ENCODE measurements around the gene USP17L15. TPM values are rescaled to one million over a fixed set of nuclear protein-coding genes. Genes with fewer than 3 reads are reported as not detected.
"Not testable (repeated sequence)": the region's sequence is repeated elsewhere in the genome, so short reads cannot be mapped to it uniquely, and the experiment has no call there.

The USP17L15 gene, protein sequence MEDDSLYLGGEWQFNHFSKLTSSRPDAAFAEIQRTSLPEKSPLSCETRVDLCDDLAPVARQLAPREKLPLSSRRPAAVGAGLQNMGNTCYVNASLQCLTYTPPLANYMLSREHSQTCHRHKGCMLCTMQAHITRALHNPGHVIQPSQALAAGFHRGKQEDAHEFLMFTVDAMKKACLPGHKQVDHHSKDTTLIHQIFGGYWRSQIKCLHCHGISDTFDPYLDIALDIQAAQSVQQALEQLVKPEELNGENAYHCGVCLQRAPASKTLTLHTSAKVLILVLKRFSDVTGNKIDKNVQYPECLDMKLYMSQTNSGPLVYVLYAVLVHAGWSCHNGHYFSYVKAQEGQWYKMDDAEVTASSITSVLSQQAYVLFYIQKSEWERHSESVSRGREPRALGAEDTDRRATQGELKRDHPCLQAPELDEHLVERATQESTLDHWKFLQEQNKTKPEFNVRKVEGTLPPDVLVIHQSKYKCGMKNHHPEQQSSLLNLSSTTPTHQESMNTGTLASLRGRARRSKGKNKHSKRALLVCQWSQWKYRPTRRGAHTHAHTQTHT
- total RNA-seq: not detected in 2 replicates

DNA sequence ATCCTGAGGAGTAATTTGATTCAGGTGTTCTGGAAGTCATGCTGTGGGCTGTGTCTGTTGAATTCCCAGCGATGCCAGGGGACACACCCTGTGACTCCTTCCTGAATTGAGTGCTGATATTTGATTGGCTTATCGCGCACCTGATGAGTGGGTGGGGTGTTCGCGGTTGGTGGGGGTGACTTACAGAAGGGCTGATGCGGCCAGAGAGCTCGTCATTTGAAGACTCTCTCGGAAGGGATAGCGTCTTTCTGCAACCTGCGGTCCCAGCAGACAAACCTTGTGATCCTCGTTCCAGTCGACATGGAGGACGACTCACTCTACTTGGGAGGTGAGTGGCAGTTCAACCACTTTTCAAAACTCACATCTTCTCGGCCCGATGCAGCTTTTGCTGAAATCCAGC, at the start of gene USP17L15:
USP17L15 (plus strand) TSS at position 301 of the 400 bp plus-strand sequence; CDS start at position 301, 0 bp downstream.
- intact Hi-C loops (cut with micrococcal nuclease): not testable (repeated sequence)

DNA sequence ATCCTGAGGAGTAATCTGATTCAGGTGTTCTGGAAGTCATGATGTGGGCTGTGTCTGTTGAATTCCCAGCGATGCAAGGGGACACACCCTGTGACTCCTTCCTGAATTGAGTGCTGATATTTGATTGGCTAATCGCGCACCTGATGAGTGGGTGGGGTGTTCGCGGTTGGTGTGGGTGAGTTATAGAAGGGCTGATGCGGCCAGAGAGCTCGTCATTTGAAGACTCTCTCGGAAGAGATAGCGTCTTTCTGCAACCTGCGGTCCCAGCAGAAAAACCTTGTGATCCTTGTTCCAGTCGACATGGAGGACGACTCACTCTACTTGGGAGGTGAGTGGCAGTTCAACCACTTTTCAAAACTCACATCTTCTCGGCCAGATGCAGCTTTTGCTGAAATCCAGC, 23.8 kb upstream of the USP17L15 start, which contains the start of gene USP17L10:
USP17L10 (plus strand) TSS at position 301 of the 400 bp plus-strand sequence; CDS start at position 301, 0 bp downstream.
- intact Hi-C loops (cut with micrococcal nuclease): not testable (repeated sequence)

DNA sequence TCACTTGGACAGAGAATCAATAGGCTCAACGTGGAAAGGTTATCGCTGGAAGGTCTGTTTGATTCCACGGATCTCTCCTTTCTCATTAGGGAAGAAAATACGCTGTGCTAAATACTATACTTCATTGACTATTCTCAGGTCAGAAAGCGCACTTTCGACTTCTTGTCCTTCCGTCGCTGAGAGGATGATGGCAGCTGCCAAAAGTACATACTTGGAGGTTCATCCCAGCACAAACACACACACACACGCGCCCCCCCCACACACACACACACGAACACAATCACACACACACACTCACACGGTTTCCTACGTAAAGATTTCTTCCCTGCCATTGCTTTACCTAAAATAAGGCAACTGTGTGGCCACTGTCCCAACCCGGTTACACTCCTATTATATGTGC, 19.5 kb upstream of the USP17L15 start:
- intact Hi-C loops (cut with micrococcal nuclease): not testable (repeated sequence)

DNA sequence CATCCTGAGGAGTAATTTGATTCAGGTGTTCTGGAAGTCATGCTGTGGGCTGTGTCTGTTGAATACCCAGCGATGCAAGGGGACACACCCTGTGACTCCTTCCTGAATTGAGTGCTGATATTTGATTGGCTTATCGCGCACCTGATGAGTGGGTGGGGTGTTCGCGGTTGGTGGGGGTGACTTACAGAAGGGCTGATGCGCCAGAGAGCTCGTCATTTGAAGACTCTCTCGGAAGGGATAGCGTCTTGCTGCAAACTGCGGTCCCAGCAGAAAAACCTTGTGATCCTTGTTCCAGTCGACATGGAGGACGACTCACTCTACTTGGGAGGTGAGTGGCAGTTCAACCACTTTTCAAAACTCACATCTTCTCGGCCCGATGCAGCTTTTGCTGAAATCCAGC, 19.1 kb upstream of the USP17L15 start, which contains the start of gene USP17L11:
USP17L11 (plus strand) TSS at position 301 of the 400 bp plus-strand sequence; CDS start at position 301, 0 bp downstream.
- intact Hi-C loops (cut with micrococcal nuclease): not testable (repeated sequence)

DNA sequence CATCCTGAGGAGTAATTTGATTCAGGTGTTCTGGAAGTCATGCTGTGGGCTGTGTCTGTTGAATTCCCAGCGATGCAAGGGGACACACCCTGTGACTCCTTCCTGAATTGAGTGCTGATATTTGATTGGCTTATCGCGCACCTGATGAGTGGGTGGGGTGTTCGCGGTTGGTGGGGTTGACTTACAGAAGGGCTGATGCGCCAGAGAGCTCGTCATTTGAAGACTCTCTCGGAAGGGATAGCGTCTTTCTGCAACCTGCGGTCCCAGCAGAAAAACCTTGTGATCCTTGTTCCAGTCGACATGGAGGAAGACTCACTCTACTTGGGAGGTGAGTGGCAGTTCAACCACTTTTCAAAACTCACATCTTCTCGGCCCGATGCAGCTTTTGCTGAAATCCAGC, 14.3 kb upstream of the USP17L15 start, which contains the start of gene USP17L12:
USP17L12 (plus strand) TSS at position 301 of the 400 bp plus-strand sequence; CDS start at position 301, 0 bp downstream.
- intact Hi-C loops (cut with micrococcal nuclease): not testable (repeated sequence)

DNA sequence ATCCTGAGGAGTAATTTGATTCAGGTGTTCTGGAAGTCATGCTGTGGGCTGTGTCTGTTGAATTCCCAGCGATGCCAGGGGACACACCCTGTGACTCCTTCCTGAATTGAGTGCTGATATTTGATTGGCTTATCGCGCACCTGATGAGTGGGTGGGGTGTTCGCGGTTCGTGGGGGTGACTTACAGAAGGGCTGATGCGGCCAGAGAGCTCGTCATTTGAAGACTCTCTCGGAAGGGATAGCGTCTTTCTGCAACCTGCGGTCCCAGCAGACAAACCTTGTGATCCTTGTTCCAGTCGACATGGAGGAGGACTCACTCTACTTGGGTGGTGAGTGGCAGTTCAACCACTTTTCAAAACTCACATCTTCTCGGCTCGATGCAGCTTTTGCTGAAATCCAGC, 9.6 kb upstream of the USP17L15 start, which contains the start of gene USP17L13:
USP17L13 (plus strand) TSS at position 301 of the 400 bp plus-strand sequence; CDS start at position 301, 0 bp downstream.
- intact Hi-C loops (cut with micrococcal nuclease): not testable (repeated sequence)

DNA sequence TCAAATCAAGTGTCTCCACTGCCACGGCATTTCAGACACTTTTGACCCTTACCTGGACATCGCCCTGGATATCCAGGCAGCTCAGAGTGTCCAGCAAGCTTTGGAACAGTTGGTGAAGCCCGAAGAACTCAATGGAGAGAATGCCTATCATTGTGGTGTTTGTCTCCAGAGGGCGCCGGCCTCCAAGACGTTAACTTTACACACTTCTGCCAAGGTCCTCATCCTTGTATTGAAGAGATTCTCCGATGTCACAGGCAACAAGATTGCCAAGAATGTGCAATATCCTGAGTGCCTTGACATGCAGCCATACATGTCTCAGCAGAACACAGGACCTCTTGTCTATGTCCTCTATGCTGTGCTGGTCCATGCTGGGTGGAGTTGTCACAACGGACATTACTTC, 3.9 kb upstream of the USP17L15 start:
- intact Hi-C loops (cut with micrococcal nuclease): not testable (repeated sequence)

DNA sequence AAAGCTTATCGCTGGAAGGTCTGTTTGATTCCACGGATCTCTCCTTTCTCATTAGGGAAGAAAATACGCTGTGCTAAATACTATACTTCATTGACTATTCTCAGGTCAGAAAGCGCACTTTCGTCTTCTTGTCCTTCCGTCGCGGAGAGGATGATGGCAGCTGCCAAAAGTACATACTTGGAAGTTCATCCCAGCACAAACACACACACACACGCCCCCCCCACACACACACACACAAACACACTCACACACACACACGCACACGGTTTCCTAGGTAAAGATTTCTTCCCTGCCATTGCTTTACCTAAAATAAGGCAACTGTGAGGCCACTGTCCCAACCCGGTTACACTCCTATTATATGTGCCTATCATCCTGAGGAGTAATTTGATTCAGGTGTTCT, 4.3 kb downstream of the USP17L15 start:
- intact Hi-C loops (cut with micrococcal nuclease): not testable (repeated sequence)

DNA sequence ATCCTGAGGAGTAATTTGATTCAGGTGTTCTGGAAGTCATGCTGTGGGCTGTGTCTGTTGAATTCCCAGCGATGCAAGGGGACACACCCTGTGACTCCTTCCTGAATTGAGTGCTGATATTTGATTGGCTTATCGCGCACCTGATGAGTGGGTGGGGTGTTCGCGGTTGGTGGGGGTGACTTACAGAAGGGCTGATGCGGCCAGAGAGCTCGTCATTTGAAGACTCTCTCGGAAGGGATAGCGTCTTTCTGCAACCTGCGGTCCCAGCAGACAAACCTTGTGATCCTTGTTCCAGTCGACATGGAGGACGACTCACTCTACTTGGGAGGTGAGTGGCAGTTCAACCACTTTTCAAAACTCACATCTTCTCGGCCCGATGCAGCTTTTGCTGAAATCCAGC, 9.4 kb downstream of the USP17L15 start, which contains the start of gene USP17L17:
USP17L17 (plus strand) TSS at position 301 of the 400 bp plus-strand sequence; CDS start at position 301, 0 bp downstream.
- intact Hi-C loops (cut with micrococcal nuclease): not testable (repeated sequence)

DNA sequence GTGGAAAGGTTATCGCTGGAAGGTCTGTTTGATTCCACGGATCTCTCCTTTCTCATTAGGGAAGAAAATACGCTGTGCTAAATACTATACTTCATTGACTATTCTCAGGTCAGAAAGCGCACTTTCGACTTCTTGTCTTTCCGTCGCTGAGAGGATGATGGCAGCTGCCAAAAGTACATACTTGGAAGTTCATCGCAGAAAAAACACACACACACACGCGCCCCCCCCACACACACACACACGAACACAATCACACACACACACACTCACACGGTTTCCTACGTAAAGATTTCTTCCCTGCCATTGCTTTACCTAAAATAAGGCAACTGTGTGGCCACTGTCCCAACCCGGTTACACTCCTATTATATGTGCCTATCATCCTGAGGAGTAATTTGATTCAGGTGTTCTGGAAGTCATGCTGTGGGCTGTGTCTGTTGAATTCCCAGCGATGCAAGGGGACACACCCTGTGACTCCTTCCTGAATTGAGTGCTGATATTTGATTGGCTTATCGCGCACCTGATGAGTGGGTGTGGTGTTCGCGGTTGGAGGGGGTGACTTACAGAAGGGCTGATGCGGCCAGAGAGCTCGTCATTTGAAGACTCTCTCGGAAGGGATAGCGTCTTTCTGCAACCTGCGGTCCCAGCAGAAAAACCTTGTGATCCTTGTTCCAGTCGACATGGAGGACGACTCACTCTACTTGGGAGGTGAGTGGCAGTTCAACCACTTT, 13.9 kb downstream of the USP17L15 start, which contains the start of gene USP17L18:
USP17L18 (plus strand) TSS at position 678 of the 728 bp plus-strand sequence; CDS start at position 678, 0 bp downstream.
- intact Hi-C loops (cut with micrococcal nuclease): not testable (repeated sequence)

DNA sequence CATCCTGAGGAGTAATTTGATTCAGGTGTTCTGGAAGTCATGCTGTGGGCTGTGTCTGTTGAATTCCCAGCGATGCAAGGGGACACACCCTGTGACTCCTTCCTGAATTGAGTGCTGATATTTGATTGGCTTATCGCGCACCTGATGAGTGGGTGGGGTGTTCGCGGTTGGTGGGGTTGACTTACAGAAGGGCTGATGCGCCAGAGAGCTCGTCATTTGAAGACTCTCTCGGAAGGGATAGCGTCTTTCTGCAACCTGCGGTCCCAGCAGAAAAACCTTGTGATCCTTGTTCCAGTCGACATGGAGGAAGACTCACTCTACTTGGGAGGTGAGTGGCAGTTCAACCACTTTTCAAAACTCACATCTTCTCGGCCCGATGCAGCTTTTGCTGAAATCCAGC, 18.9 kb downstream of the USP17L15 start, which contains the start of gene USP17L19:
USP17L19 (plus strand) TSS at position 301 of the 400 bp plus-strand sequence; CDS start at position 301, 0 bp downstream.
- intact Hi-C loops (cut with micrococcal nuclease): not testable (repeated sequence)

DNA sequence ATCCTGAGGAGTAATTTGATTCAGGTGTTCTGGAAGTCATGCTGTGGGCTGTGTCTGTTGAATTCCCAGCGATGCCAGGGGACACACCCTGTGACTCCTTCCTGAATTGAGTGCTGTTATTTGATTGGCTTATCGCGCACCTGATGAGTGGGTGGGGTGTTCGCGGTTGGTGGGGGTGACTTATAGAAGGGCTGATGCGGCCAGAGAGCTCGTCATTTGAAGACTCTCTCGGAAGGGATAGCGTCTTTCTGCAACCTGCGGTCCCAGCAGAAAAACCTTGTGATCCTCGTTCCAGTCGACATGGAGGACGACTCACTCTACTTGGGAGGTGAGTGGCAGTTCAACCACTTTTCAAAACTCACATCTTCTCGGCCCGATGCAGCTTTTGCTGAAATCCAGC, 23.6 kb downstream of the USP17L15 start, which contains the start of gene USP17L20:
USP17L20 (plus strand) TSS at position 301 of the 400 bp plus-strand sequence; CDS start at position 301, 0 bp downstream.
- intact Hi-C loops (cut with micrococcal nuclease): not testable (repeated sequence)

DNA sequence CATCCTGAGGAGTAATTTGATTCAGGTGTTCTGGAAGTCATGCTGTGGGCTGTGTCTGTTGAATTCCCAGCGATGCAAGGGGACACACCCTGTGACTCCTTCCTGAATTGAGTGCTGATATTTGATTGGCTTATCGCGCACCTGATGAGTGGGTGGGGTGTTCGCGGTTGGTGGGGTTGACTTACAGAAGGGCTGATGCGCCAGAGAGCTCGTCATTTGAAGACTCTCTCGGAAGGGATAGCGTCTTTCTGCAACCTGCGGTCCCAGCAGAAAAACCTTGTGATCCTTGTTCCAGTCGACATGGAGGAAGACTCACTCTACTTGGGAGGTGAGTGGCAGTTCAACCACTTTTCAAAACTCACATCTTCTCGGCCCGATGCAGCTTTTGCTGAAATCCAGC, 28.4 kb downstream of the USP17L15 start, which contains the start of gene USP17L21:
USP17L21 (plus strand) TSS at position 301 of the 400 bp plus-strand sequence; CDS start at position 301, 0 bp downstream.
- intact Hi-C loops (cut with micrococcal nuclease): not testable (repeated sequence)

DNA sequence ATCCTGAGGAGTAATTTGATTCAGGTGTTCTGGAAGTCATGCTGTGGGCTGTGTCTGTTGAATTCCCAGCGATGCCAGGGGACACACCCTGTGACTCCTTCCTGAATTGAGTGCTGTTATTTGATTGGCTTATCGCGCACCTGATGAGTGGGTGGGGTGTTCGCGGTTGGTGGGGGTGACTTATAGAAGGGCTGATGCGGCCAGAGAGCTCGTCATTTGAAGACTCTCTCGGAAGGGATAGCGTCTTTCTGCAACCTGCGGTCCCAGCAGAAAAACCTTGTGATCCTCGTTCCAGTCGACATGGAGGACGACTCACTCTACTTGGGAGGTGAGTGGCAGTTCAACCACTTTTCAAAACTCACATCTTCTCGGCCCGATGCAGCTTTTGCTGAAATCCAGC, 33.1 kb downstream of the USP17L15 start, which contains the start of gene USP17L22:
USP17L22 (plus strand) TSS at position 301 of the 400 bp plus-strand sequence; CDS start at position 301, 0 bp downstream.
- intact Hi-C loops (cut with micrococcal nuclease): not testable (repeated sequence)

DNA sequence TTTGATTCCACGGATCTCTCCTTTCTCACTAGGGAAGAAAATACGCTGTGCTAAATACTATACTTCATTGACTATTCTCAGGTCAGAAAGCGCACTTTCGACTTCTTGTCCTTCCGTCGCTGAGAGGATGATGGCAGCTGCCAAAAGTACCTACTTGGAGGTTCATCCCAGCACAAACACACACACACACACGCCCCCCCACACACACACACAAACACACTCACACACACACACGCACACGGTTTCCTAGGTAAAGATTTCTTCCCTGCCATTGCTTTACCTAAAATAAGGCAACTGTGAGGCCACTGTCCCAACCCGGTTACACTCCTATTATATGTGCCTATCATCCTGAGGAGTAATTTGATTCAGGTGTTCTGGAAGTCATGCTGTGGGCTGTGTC, 37.5 kb downstream of the USP17L15 start:
- intact Hi-C loops (cut with micrococcal nuclease): not testable (repeated sequence)

Other genes with a start within 250 kb of the USP17L15 start
- not detected in 2 replicates for gene FAM90A26, start 64.0 kb upstream of the USP17L15 start, total RNA-seq
- gene USP17L10, start 23.7 kb upstream of the USP17L15 start, total RNA-seq: not detected in 2 replicates
- not detected in 2 replicates for gene USP17L11, start 19.0 kb upstream of the USP17L15 start, total RNA-seq
- gene USP17L12, start 14.2 kb upstream of the USP17L15 start, total RNA-seq: not detected in 2 replicates
- gene USP17L13, start 9.5 kb upstream of the USP17L15 start, total RNA-seq: not detected in 2 replicates
- not detected in 2 replicates for gene USP17L17, start 9.5 kb downstream of the USP17L15 start, total RNA-seq
- not detected in 2 replicates for gene USP17L18, start 14.2 kb downstream of the USP17L15 start, total RNA-seq
- gene USP17L19, start 19.0 kb downstream of the USP17L15 start, total RNA-seq: not detected in 2 replicates
- not detected in 2 replicates for gene USP17L20, start 23.7 kb downstream of the USP17L15 start, total RNA-seq
- gene USP17L21, start 28.5 kb downstream of the USP17L15 start, total RNA-seq: not detected in 2 replicates
- not detected in 2 replicates for gene USP17L22, start 33.2 kb downstream of the USP17L15 start, total RNA-seq
- not detected in 2 replicates for gene USP17L24, start 90.8 kb downstream of the USP17L15 start, total RNA-seq
- not detected in 2 replicates for gene USP17L25, start 95.5 kb downstream of the USP17L15 start, total RNA-seq
- not detected in 2 replicates for gene USP17L26, start 100.3 kb downstream of the USP17L15 start, total RNA-seq
- not detected in 2 replicates for gene USP17L5, start 105.0 kb downstream of the USP17L15 start, total RNA-seq
- not detected in 2 replicates for gene USP17L27, start 109.8 kb downstream of the USP17L15 start, total RNA-seq
- not detected in 2 replicates for gene USP17L28, start 114.5 kb downstream of the USP17L15 start, total RNA-seq
- not detected in 2 replicates for gene USP17L29, start 119.3 kb downstream of the USP17L15 start, total RNA-seq
- not detected in 2 replicates for gene USP17L30, start 128.7 kb downstream of the USP17L15 start, total RNA-seq
- gene DEFB131A, start 210.0 kb downstream of the USP17L15 start, total RNA-seq: not detected in 2 replicates

Measured in T-helper 2 cell treated with Interferon-gamma antibody and Interleukin-4, amounts not matched to agents 100 ng/mL and 5 ng/mL, for 36 hours (primary cell).